ENCODE results near the gene ITGB1BP2. TPM values are rescaled to one million over a fixed set of nuclear protein-coding genes. Genes with fewer than 3 reads are reported as not detected.

ITGB1BP2 gene
- total and polyA plus RNA-seq, 2 of the 8 experiments (the other 6 are each of a cell fraction or from before 2014, with no cell fraction given): 2.9 to 5.2 TPM

GRCh38 chrX:71320126-71320525 is 18.6 kb downstream of the ITGB1BP2 start (continued):
- TF ChIP-seq CTCF (IDR thresholded peaks at IDR 0.05; ENCODE audit: control extremely low read depth in 1 of 3, insufficient read depth in 1 of 3, low read depth in 1 of 3, low read length in 3 of 3): no peak
- no peak for TF ChIP-seq RNF2 (IDR thresholded peaks at IDR 0.05; ENCODE audit: borderline replicate concordance, low read depth, low read length, missing control alignments, poor library complexity, severe bottlenecking)
- TF ChIP-seq SAP30 (IDR thresholded peaks at IDR 0.05; ENCODE audit: insufficient read depth, insufficient replicate concordance, low read length): no peak
- TF ChIP-seq HDAC6 (IDR thresholded peaks at IDR 0.05; ENCODE audit: low read depth, low read length): no peak
- no peak for TF ChIP-seq RAD21 (IDR thresholded peaks at IDR 0.05 in 1 of 2, conservative IDR thresholded peaks at IDR 0.05 in 1 of 2; ENCODE audit: low read depth in 2 of 2, low read length in 2 of 2)
